Measurements from ENCODE around the gene ARHGAP15.
A peak's percentile ranks its signal among the peaks of the same experiment; 100 is the strongest.

The ARHGAP15 gene

GRCh38 chr2:143219266-143219665, 90.0 kb downstream of the ARHGAP15 start:
- no peak for DNase-seq (ENCODE audit: low read depth in 1 of 2, low spot score in 1 of 2)

GRCh38 chr2:143223556-143223955, 94.3 kb downstream of the ARHGAP15 start:
- no peak for DNase-seq (ENCODE audit: low read depth in 1 of 2, low spot score in 1 of 2)

GRCh38 chr2:143225931-143226330, 96.7 kb downstream of the ARHGAP15 start:
- no peak for DNase-seq (ENCODE audit: low read depth in 1 of 2, low spot score in 1 of 2)

- no peak for DNase-seq (ENCODE audit: low read depth in 1 of 2, low spot score in 1 of 2)
These were observed 97.7 kb downstream of the ARHGAP15 start for GRCh38 chr2:143226714-143227541.

GRCh38 chr2:143229411-143229810, 100.2 kb downstream of the ARHGAP15 start:
- no peak for DNase-seq (ENCODE audit: low read depth in 1 of 2, low spot score in 1 of 2)

- no peak for DNase-seq (ENCODE audit: low read depth in 1 of 2, low spot score in 1 of 2)
These were observed 100.7 kb downstream of the ARHGAP15 start for GRCh38 chr2:143229952-143230351.

- DNase-seq (ENCODE audit: low read depth in 1 of 2, low spot score in 1 of 2): no peak
These were observed 101.5 kb downstream of the ARHGAP15 start for GRCh38 chr2:143230506-143231253.

- DNase-seq (ENCODE audit: low read depth in 1 of 2, low spot score in 1 of 2): no peak
These were observed 102.0 kb downstream of the ARHGAP15 start for GRCh38 chr2:143231254-143231645.

GRCh38 chr2:143237146-143237777, 108.0 kb downstream of the ARHGAP15 start:
- no peak for DNase-seq (ENCODE audit: low read depth in 1 of 2, low spot score in 1 of 2)

- DNase-seq (ENCODE audit: low read depth in 1 of 2, low spot score in 1 of 2): no peak
These were observed 112.3 kb downstream of the ARHGAP15 start for GRCh38 chr2:143241403-143242088.

- no peak for DNase-seq (ENCODE audit: low read depth in 1 of 2, low spot score in 1 of 2)
These were observed 117.0 kb downstream of the ARHGAP15 start for GRCh38 chr2:143246246-143246645.

GRCh38 chr2:143246815-143247744, 117.9 kb downstream of the ARHGAP15 start:
- DNase-seq (ENCODE audit: low read depth in 1 of 2, low spot score in 1 of 2): peak in 1 of 2 donors; percentile 8

GRCh38 chr2:143248631-143249030, 119.4 kb downstream of the ARHGAP15 start:
- DNase-seq (ENCODE audit: low read depth in 1 of 2, low spot score in 1 of 2): no peak

- DNase-seq (ENCODE audit: low read depth in 1 of 2, low spot score in 1 of 2): no peak
These were observed 122.5 kb downstream of the ARHGAP15 start for GRCh38 chr2:143251681-143252080.

GRCh38 chr2:143252138-143252907, 123.1 kb downstream of the ARHGAP15 start:
- no peak for DNase-seq (ENCODE audit: low read depth in 1 of 2, low spot score in 1 of 2)

- DNase-seq (ENCODE audit: low read depth in 1 of 2, low spot score in 1 of 2): no peak
These were observed 124.9 kb downstream of the ARHGAP15 start for GRCh38 chr2:143254110-143254509.

- DNase-seq (ENCODE audit: low read depth in 1 of 2, low spot score in 1 of 2): no peak
These were observed 125.9 kb downstream of the ARHGAP15 start for GRCh38 chr2:143255086-143255485.

GRCh38 chr2:143255899-143256298, 126.7 kb downstream of the ARHGAP15 start:
- DNase-seq (ENCODE audit: low read depth in 1 of 2, low spot score in 1 of 2): no peak

GRCh38 chr2:143258126-143258892, 129.1 kb downstream of the ARHGAP15 start:
- DNase-seq (ENCODE audit: low read depth in 1 of 2, low spot score in 1 of 2): no peak

All from activated T-helper 1 cell treated with anti-CD3 and anti-CD28 coated beads, Interleukin-2, amount 50 U/mL, for 16 hours (primary cell).